Measurements from ENCODE around the gene WWP2. TPM values are rescaled to one million over a fixed set of nuclear protein-coding genes. Genes with fewer than 3 reads are reported as not detected.

WWP2 gene
- polyA plus RNA-seq, 3 donors: 29.6 to 54.4 (median 46.0) TPM

- no peak overlapping the region for H2AFZ ChIP-seq (ENCODE audit: insufficient read depth, low read depth, low read length, poor library complexity, severe bottlenecking)
- Mint-ChIP-seq H3K36me3 (peaks cover 70 to 92% of the 10 kb centered on the region in 2 donors), H3K4me3 (no peak overlapping the region), H3K27me3 (ENCODE audit: low read depth in 3 of 3) (peaks cover 0 to 2% (median 2%) of the 10 kb centered on the region in 3 donors), H3K4me1 (no peaks in the 10 kb centered on the region), H3K27ac (no peak overlapping the region), H3K9me3 (peaks cover 0 to 2% (median 0%) of the 10 kb centered on the region in 7 donors)
- H3K4me1 ChIP-seq (ENCODE audit: control insufficient read depth in 1 of 2, insufficient read depth in 2 of 2, low read length in 2 of 2): no peaks in the 10 kb centered on the region
- H3K79me2 ChIP-seq (ENCODE audit: insufficient read depth, low read length): no peaks in the 10 kb centered on the region
- no peak overlapping the region for H3K4me3 ChIP-seq (replicated peaks in 1 of 3; ENCODE audit: low read depth in 2 of 3, low read length in 3 of 3)
- WGBS (ENCODE audit: insufficient coverage): 100% methylated on average over 3 of the region's 11 CpGs
- H3K9ac ChIP-seq (ENCODE audit: insufficient read depth, low read length, poor library complexity, severe bottlenecking): no peak overlapping the region
- H3K27ac ChIP-seq (ENCODE audit: low read depth in 1 of 2, low read length in 2 of 2): no peak overlapping the region
- peaks cover 51 to 89% of the 10 kb centered on the region in 2 donors for H3K36me3 ChIP-seq (replicated peaks in 1 of 2; ENCODE audit: control insufficient read depth in 1 of 2, insufficient read depth in 2 of 2, low read length in 2 of 2)
- no peak for TF ChIP-seq CTCF (IDR thresholded peaks at IDR 0.05)
- intact Hi-C loops (cut with micrococcal nuclease): no loop called here
- no peak overlapping the region for H3K4me2 ChIP-seq (replicated peaks; ENCODE audit: extremely low read depth, low read length, poor library complexity, severe bottlenecking)
- H4K20me1 ChIP-seq (ENCODE audit: insufficient read depth, low read length): peaks cover 3% of the 10 kb centered on the region
- DNase-seq: no peak
- no peaks in the 10 kb centered on the region for H3K27me3 ChIP-seq (ENCODE audit: control insufficient read depth in 2 of 2, insufficient read depth in 2 of 2, low read length in 2 of 2)
- H3K9me3 ChIP-seq (replicated peaks in 1 of 2; ENCODE audit: control insufficient read depth in 1 of 2, insufficient read depth in 1 of 2, low read length in 2 of 2): no peaks in the 10 kb centered on the region
Observed at GRCh38 chr16:69924041-69924775, 162.1 kb downstream of the WWP2 start.

- intact Hi-C loops (cut with micrococcal nuclease): no loop called here
- 94% methylated on average over 14 of the region's 19 CpGs for WGBS (ENCODE audit: insufficient coverage)
- H3K4me1 Mint-ChIP-seq: no peaks in the 10 kb centered on the region
- no peaks in the 10 kb centered on the region for H3K9me3 ChIP-seq (replicated peaks in 1 of 2; ENCODE audit: control insufficient read depth in 1 of 2, insufficient read depth in 1 of 2, low read length in 2 of 2)
- no peak overlapping the region for H3K27ac ChIP-seq (ENCODE audit: low read depth in 1 of 2, low read length in 2 of 2)
- peaks cover 0 to 2% (median 0%) of the 10 kb centered on the region in 7 donors for H3K9me3 Mint-ChIP-seq
- H3K27me3 Mint-ChIP-seq (ENCODE audit: low read depth in 3 of 3): peaks cover 0 to 2% (median 2%) of the 10 kb centered on the region in 3 donors
- peaks cover 53 to 89% of the 10 kb centered on the region in 2 donors for H3K36me3 ChIP-seq (replicated peaks in 1 of 2; ENCODE audit: control insufficient read depth in 1 of 2, insufficient read depth in 2 of 2, low read length in 2 of 2)
- no peak overlapping the region for H3K4me3 ChIP-seq (replicated peaks in 1 of 3; ENCODE audit: low read depth in 2 of 3, low read length in 3 of 3)
- no peak overlapping the region for H3K9ac ChIP-seq (ENCODE audit: insufficient read depth, low read length, poor library complexity, severe bottlenecking)
- H3K4me1 ChIP-seq (ENCODE audit: control insufficient read depth in 1 of 2, insufficient read depth in 2 of 2, low read length in 2 of 2): no peaks in the 10 kb centered on the region
- H3K36me3 Mint-ChIP-seq: peaks cover 72 to 92% of the 10 kb centered on the region in 2 donors
- no peak for TF ChIP-seq CTCF (IDR thresholded peaks at IDR 0.05)
- H2AFZ ChIP-seq (ENCODE audit: insufficient read depth, low read depth, low read length, poor library complexity, severe bottlenecking): no peak overlapping the region
- no peak overlapping the region for H3K4me2 ChIP-seq (replicated peaks; ENCODE audit: extremely low read depth, low read length, poor library complexity, severe bottlenecking)
- H4K20me1 ChIP-seq (ENCODE audit: insufficient read depth, low read length): peaks cover 5% of the 10 kb centered on the region
- no peaks in the 10 kb centered on the region for H3K27me3 ChIP-seq (ENCODE audit: control insufficient read depth in 2 of 2, insufficient read depth in 2 of 2, low read length in 2 of 2)
- no peak overlapping the region for H3K4me3 Mint-ChIP-seq
- H3K27ac Mint-ChIP-seq: no peak overlapping the region
- no peak for DNase-seq
- no peaks in the 10 kb centered on the region for H3K79me2 ChIP-seq (ENCODE audit: insufficient read depth, low read length)
Observed at GRCh38 chr16:69924777-69925191, 162.7 kb downstream of the WWP2 start.
